ENCODE data around the gene TIPARP.
"Not testable (repeated sequence)": the region's sequence is repeated elsewhere in the genome, so short reads cannot be mapped to it uniquely, and the experiment has no call there.

DNA sequence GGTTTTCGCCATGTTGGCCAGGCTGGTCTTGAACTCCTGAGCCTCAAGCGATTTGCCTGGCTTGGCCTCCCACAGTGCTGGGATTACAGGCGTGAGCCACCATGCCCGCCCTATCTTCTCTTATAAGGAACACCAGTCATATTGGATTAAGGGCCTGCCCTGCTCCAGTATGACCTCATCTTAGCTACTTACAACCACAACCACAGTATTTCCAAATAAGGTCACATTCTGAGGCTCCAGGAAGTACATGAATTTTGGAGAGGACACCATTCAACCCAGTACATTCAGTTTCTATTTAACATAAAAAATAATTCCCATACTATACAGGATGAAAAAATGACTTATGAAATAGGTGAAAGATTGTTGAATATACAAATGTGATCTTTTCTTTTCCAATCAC is 37.6 kb downstream of the TIPARP start:
- TF ChIP-seq, protein P1, sequence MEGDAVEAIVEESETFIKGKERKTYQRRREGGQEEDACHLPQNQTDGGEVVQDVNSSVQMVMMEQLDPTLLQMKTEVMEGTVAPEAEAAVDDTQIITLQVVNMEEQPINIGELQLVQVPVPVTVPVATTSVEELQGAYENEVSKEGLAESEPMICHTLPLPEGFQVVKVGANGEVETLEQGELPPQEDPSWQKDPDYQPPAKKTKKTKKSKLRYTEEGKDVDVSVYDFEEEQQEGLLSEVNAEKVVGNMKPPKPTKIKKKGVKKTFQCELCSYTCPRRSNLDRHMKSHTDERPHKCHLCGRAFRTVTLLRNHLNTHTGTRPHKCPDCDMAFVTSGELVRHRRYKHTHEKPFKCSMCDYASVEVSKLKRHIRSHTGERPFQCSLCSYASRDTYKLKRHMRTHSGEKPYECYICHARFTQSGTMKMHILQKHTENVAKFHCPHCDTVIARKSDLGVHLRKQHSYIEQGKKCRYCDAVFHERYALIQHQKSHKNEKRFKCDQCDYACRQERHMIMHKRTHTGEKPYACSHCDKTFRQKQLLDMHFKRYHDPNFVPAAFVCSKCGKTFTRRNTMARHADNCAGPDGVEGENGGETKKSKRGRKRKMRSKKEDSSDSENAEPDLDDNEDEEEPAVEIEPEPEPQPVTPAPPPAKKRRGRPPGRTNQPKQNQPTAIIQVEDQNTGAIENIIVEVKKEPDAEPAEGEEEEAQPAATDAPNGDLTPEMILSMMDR (IDR thresholded peaks at IDR 0.05; ENCODE audit: low read length) = not testable (repeated sequence)
- not testable (repeated sequence) for TF ChIP-seq EZH2 (optimal IDR thresholded peaks at IDR 0.05; ENCODE audit: low read depth, low read length); EZH2phosphoT487 (IDR thresholded peaks at IDR 0.05; ENCODE audit: low read length)

Data from MM.1S (cell line).